ENCODE data around the gene ZC3H12A. TPM values are rescaled to one million over a fixed set of nuclear protein-coding genes. Genes with fewer than 3 reads are reported as not detected.
"Not testable (repeated sequence)": the region's sequence is repeated elsewhere in the genome, so short reads cannot be mapped to it uniquely, and the experiment has no call there.

ZC3H12A gene
- total RNA-seq, 1 donor from 2014 or later: 4.9 TPM

DNA sequence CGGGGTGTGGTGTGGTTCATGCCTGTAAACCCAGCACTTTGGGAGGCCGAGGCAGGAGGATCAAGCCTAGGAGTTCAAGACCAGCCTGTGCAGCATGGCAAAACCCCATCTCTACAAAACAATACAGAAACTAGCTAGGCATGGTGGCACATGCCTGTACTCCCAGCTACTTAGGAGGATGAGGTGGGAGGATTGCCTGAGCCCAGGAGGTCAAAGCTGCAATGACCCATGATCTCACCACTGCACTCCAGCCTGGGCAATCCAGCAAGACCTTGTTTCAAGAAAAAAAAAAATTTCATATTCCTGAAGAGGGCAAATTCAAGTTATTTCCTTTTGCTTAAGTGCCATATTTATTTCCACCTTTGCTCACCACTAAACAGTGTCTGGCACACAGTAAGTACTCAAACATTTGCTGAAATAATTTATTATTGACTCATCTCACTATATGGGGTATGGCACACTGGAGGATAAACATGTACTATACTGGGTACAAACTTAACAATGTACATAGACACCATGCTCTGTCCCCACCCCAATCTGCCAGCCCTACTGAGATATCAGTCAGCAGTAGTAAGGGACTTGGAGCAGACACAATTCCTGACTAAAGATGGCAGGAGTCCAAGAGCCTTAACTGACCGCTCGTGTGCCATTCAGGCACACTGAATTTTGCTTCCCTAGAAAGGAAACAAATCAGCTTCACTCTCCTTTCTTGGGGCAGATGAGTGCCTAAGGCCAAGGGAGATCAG is 24.7 kb downstream of the ZC3H12A start:
- intact Hi-C loops (cut with micrococcal nuclease): no loop called here
- no peaks in the 10 kb centered on the region for H3K27me3 ChIP-seq (ENCODE audit: low read depth)
- DNase-seq: no peak
- peaks cover 26% of the 10 kb centered on the region for H3K4me1 ChIP-seq
- no peaks in the 10 kb centered on the region for H3K9me3 ChIP-seq (replicated peaks)
- peaks cover 46% of the 10 kb centered on the region for H3K36me3 ChIP-seq
- H3K4me3 ChIP-seq: no peak overlapping the region
- TF ChIP-seq, protein P1, sequence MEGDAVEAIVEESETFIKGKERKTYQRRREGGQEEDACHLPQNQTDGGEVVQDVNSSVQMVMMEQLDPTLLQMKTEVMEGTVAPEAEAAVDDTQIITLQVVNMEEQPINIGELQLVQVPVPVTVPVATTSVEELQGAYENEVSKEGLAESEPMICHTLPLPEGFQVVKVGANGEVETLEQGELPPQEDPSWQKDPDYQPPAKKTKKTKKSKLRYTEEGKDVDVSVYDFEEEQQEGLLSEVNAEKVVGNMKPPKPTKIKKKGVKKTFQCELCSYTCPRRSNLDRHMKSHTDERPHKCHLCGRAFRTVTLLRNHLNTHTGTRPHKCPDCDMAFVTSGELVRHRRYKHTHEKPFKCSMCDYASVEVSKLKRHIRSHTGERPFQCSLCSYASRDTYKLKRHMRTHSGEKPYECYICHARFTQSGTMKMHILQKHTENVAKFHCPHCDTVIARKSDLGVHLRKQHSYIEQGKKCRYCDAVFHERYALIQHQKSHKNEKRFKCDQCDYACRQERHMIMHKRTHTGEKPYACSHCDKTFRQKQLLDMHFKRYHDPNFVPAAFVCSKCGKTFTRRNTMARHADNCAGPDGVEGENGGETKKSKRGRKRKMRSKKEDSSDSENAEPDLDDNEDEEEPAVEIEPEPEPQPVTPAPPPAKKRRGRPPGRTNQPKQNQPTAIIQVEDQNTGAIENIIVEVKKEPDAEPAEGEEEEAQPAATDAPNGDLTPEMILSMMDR (IDR thresholded peaks at IDR 0.05; ENCODE audit: borderline replicate concordance): no peak
- peak overlapping the region; percentile 54 for H3K27ac ChIP-seq (replicated peaks)

DNA sequence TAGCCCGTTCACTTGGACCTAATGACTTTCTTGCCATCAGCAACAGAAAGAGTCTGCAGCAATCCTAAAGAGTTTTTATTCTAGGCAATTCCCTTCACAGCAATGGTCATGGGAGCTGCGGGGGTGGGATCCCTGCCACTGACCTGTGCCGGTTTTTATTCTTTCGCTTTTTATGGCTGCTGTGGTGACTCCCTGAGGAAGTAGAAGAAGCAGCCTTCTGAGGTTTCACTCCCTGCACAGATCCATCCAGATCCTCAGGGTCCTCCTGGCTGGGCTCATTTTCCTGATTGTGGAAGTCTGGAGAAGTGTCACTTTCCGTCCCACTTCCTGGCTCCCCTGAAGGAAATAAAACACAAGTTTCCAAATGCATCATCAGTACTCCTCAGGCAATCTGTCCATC is 27.3 kb downstream of the ZC3H12A start:
- Histone ChIP-seq H3K36me3 (peaks cover 53% of the 10 kb centered on the region), H3K4me1 (peaks cover 26% of the 10 kb centered on the region), H3K27ac (replicated peaks) (no peak overlapping the region), H3K9me3 (replicated peaks) (no peaks in the 10 kb centered on the region), H3K4me3 (no peak overlapping the region), H3K27me3 (ENCODE audit: low read depth) (no peaks in the 10 kb centered on the region)
- DNase-seq: no peak
- intact Hi-C loops (cut with micrococcal nuclease): no loop called here
- TF ChIP-seq, protein P1 (IDR thresholded peaks at IDR 0.05; ENCODE audit: borderline replicate concordance): no peak

DNA sequence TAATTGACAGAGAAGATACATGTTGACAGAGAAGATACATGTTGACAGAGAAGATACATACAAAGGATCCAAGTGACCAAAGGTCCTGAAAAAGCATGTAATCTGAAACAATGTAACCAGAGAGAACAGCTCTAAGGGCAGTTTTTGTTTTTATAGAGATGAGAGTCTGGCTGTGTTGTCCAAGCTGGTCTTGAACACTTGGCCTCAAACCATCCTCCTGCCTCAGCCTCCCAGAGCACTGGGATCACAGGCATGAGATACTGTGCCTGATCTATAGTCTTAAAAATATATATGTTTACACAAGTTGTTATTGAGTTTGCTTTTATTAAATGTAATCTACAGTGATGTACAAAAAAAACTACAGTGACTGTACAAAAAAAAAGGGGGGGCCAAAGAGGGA is 27.7 kb downstream of the ZC3H12A start:
- DNase-seq: no peak
- H3K4me1 ChIP-seq: peaks cover 26% of the 10 kb centered on the region
- peaks cover 58% of the 10 kb centered on the region for H3K36me3 ChIP-seq
- TF ChIP-seq, protein P1 (IDR thresholded peaks at IDR 0.05; ENCODE audit: borderline replicate concordance): no peak
- H3K27me3 ChIP-seq (ENCODE audit: low read depth): no peaks in the 10 kb centered on the region
- no peaks in the 10 kb centered on the region for H3K9me3 ChIP-seq (replicated peaks)
- H3K27ac ChIP-seq (replicated peaks): no peak overlapping the region
- no peak overlapping the region for H3K4me3 ChIP-seq
- intact Hi-C loops (cut with micrococcal nuclease): no loop called here

DNA sequence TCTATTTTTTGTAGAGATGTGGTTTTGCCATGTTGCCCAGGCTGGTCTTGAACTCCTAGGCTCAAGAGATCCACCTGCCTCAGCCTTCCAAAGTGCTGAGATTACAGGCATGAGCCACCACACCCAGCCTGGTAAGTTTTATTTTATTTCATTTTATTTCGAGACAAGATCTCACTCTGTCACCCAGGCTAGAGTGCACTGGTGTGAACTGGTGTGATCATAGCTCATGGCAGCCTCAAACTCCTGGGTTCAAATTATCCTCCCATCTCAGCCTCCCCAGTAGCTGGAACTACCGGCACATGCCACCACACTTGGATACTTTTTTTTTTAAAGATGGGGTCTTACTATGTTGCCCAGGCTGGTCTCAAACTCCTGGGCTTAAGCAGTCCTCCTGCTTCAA is 28.4 kb downstream of the ZC3H12A start:
- H3K27me3 ChIP-seq (ENCODE audit: low read depth); H3K4me3 ChIP-seq; intact Hi-C loops (cut with micrococcal nuclease); H3K9me3 ChIP-seq (replicated peaks); H3K27ac ChIP-seq (replicated peaks); DNase-seq: not testable (repeated sequence)
- Histone ChIP-seq H3K4me1 (peaks cover 25% of the 10 kb centered on the region), H3K36me3 (peaks cover 64% of the 10 kb centered on the region)

DNA sequence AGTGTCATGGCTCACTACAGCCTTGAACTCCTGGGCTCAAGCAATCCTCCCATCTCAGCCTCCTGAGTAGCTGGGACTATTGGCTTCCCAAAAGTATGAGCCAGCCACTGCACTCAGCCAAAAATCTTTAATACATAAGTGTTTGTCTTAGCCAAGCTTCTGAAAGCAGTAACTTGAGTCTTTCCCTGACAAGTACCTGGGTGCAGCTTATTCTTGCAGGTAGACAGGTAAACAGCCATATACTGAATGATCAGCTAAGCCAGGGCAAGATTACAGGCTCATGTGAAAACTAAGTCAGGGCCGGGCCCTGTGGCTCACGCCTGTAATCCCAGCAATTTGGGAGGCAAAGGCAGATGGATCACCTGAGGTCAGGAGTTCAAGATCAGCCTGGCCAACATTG is 32.4 kb downstream of the ZC3H12A start:
- H3K4me3 ChIP-seq: no peak overlapping the region
- intact Hi-C loops (cut with micrococcal nuclease): no loop called here
- no peaks in the 10 kb centered on the region for H3K4me1 ChIP-seq
- H3K9me3 ChIP-seq (replicated peaks): no peaks in the 10 kb centered on the region
- TF ChIP-seq, protein P1 (IDR thresholded peaks at IDR 0.05; ENCODE audit: borderline replicate concordance): no peak
- DNase-seq: no peak
- no peak overlapping the region for H3K27ac ChIP-seq (replicated peaks)
- H3K36me3 ChIP-seq: peaks cover 78% of the 10 kb centered on the region
- no peaks in the 10 kb centered on the region for H3K27me3 ChIP-seq (ENCODE audit: low read depth)

DNA sequence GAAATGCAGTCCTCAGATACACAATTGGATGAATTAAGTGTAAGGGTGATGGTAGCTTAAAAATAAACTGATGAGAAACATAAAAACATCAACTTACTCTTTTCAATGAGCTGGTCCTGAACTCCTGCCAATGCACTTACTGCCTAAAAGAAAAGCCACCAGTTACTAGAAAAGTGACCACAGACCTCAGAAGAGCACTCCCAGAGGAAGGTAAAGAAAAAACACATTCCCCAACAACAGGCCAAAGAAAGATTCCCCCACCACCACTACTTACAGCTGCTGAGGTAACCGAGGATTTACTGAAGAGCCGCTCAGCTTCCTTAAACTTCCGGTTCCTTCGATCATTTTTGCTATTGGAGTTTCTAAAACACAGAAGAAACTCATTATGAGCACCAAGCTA is 34.8 kb downstream of the ZC3H12A start:
- Histone ChIP-seq H3K36me3 (peaks cover 80% of the 10 kb centered on the region), H3K4me3 (no peak overlapping the region)
- intact Hi-C loops (cut with micrococcal nuclease): no loop called here

More for the DNA sequence above, 34.8 kb downstream of the ZC3H12A start:
- Histone ChIP-seq H3K27ac (replicated peaks) (no peak overlapping the region), H3K9me3 (replicated peaks) (no peaks in the 10 kb centered on the region), H3K4me1 (peaks cover 21% of the 10 kb centered on the region), H3K27me3 (ENCODE audit: low read depth) (no peaks in the 10 kb centered on the region)
- TF ChIP-seq, protein P1 (IDR thresholded peaks at IDR 0.05; ENCODE audit: borderline replicate concordance): no peak
- DNase-seq: no peak

Data from left ventricle myocardium inferior (tissue), 1 donor.